HG03354 (cell line): ENCODE data around the gene LGR5.

Source experiments
- ATAC-seq: cut with Tn5 transposase; IDR thresholded peaks from one replicate; pipeline ENCODE4 v1.9.1; 2021; ENCODE audit warnings: mild to moderate bottlenecking; ENCODE audit not compliant: unreplicated experiment, poor library complexity, severe bottlenecking

The LGR5 gene

DNA sequence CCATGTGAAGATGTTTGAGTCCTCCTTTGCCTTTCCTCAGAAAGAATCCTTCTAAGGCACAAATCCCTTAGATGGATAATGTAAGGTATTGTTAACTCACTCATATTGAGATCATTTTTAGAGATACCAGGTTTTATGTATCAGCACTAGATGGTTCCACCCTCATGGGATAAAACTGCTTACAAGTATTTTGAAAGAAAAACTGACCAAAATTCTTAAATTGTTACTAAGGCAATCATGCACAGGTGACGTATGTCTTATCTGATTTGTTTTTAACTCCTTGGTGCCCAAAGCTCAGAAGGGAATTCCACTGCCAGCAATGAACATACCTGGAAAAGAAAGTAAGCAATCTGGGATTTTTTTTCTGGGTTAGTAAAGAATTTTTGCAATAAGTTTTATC is 145.6 kb downstream of the LGR5 start:
- no peak for ATAC-seq

DNA sequence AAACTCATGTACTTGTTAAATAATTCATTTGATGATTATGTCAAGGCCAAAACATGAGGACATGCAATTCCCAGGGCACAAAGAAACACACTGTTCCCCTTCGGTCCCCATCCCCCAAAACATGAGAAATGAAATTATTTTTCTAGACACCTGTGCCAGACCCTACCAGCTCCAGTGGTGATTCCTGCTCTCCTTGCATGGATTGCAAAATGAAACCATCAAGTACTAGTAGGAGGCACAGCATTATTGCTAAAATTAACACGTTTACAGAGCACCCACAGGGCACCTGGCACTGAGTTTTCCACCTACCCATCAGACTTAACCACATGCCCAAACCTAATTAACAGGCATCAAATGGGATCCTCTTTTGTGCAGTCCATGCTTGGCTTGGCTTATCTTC is 147.4 kb downstream of the LGR5 start:
- ATAC-seq, result no peak

DNA sequence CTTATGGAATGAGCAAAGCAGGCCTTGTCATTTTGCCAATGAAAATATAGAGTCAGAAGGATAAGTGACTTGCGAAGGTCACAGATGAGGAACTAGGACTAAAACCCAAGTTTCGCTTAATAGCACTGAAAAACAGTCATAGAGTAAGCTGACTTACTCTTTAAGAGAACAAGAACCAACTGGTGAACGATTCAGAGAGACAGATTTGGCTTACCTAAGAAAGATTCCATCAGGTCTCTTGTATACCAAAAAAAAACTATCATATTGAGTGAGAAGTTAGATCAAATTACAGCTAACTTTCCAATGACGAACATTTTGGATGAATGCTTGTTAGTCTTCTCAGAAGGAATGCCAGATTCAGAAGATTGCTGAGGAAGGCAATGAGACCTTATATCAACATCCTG is 149.9 kb downstream of the LGR5 start:
- ATAC-seq, result no peak

GRCh38 chr12:71591601-71592000 is 152.0 kb downstream of the LGR5 start:
- no peak for ATAC-seq

- no peak for ATAC-seq
Observed at GRCh38 chr12:71592841-71593240, 153.2 kb downstream of the LGR5 start.

GRCh38 chr12:71594214-71594948 is 154.8 kb downstream of the LGR5 start:
- no peak for ATAC-seq

GRCh38 chr12:71599210-71599609 is 159.6 kb downstream of the LGR5 start:
- ATAC-seq, result no peak

- ATAC-seq, result no peak
Observed at GRCh38 chr12:71601546-71601945, 161.9 kb downstream of the LGR5 start.

- no peak for ATAC-seq
Observed at GRCh38 chr12:71602761-71603577, 163.4 kb downstream of the LGR5 start.

DNA sequence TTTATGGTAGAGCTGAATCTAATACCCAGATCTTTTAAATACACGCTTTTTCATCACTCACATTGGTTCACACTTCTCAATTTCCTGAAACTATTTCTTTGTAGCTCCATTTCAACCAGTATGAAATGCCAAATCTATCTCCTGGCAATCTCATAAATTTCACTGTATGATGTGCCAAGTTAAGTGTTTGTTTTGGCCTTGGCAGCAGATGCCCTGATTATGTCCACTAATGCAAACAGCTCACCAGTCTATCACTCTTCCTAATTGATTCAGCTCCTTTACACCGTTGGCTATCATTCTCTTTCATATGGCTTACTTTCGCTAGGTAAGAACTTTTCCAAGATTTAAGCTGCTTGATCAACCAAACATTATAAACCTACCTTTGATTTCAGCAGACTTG is 165.4 kb downstream of the LGR5 start:
- ATAC-seq, result no peak

GRCh38 chr12:71607494-71608330 is 168.1 kb downstream of the LGR5 start:
- no peak for ATAC-seq

GRCh38 chr12:71610031-71610795 is 170.6 kb downstream of the LGR5 start:
- ATAC-seq, result no peak

DNA sequence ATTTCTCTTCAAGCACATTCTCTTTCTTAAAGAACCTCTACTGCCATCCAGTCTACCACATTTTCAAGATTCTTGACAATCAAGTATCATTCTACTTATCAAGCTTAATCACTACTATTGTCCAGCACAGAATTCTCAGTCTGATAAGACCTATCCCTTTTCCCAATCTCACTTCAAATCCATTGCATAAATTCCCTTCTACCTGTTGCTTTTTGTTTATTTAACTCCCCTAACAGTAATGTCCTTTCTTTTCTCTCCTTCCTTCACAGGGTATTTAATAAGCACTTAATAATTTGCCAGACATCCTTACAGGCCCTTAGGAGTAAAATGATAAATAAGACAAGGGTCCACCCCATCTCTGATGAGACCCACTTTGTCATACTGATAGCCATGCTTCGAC is 182.3 kb downstream of the LGR5 start:
- no peak for ATAC-seq

GRCh38 chr12:71625476-71625875 is 185.9 kb downstream of the LGR5 start:
- ATAC-seq, result no peak

DNA sequence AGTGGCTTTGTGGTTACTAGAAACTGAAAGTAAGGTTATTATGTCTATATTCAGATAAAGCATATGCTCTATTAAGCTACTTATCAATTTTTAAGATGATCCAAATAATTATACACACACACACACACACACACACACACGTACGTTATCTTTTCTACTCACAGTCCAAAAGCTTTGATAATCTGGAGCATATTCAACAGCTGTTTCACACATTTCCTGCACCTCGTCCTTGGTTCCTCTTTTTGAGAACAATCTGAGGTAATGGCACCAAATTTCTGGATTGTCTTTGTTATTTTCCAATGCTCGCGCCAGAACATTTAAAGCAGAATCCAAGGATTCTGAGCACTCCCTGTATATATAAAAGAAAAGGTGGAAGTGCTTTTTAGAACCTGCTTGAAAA is 186.5 kb downstream of the LGR5 start:
- peak; percentile 64 for ATAC-seq

DNA sequence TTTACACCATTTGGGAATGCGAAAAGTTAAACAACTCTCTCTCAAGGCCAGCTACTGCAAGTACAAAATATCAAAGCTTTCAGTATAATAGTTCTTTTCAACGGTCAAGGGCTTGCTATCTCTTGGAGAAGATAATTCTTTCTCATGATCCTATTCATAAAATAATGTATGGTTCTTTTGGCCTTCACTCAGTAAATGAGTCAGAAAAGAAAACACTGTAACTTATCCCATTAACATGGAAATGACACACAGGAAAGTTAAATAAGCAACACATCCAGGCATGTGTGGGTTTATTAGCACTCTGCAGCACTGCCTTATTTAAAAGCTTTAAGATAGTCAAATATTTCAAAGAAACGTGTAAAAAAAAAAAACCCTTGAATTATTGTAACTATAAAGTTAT is 187.2 kb downstream of the LGR5 start:
- no peak for ATAC-seq

- ATAC-seq, result no peak
Observed at GRCh38 chr12:71627438-71628002, 187.9 kb downstream of the LGR5 start.
